Superior temporal gyrus (tissue), 1 donor: ENCODE data around the gene IRX4.
"Not testable (repeated sequence)": the region's sequence is repeated elsewhere in the genome, so short reads cannot be mapped to it uniquely, and the experiment has no call there.

Experiments
- DNase-seq: peaks from one replicate; pipeline ENCODE4 v3.0.0-alpha.2; 2016; ENCODE audit errors: extremely low spot score

The IRX4 gene

DNA sequence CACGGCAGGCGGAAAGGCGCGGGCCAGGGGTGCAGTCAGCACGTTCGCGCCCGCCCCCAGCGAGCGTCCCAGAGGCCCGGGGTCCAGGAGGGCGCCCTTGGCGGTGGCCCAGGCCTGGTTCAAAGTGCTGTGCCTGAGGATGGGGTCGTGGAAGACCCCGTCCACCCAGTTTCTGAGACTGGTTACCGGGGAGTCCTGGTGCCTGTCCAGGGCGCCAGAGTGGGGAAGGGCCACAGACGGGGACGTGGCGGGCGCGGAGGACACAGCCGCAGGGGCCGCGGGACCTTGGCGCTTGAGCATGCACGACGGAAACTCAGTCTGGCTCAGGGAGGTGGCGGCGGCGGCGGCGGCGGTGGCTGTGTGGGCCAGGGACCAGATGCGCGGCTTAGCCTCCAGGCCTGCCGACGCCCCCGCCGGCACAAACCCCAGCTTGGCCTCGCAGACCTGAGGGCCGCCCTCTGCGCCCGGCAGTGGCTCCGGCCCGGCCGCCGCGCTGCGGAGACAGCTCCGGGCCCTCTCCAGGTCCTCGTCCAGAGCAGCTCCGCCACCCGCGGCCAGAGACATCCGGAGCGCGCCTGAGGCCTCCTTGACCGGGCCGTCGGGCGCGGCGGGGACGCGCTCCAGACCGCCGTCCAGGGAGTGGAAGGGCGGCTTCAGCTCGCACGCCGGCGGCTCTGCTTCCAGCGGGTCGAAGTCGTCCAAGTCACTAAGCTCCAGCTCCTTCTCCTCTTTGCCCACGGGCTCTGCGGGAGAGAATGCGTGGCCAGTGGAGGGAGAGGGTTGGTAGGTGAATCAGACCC is 4.5 kb downstream of the IRX4 start:
- DNase-seq, result no peak

DNA sequence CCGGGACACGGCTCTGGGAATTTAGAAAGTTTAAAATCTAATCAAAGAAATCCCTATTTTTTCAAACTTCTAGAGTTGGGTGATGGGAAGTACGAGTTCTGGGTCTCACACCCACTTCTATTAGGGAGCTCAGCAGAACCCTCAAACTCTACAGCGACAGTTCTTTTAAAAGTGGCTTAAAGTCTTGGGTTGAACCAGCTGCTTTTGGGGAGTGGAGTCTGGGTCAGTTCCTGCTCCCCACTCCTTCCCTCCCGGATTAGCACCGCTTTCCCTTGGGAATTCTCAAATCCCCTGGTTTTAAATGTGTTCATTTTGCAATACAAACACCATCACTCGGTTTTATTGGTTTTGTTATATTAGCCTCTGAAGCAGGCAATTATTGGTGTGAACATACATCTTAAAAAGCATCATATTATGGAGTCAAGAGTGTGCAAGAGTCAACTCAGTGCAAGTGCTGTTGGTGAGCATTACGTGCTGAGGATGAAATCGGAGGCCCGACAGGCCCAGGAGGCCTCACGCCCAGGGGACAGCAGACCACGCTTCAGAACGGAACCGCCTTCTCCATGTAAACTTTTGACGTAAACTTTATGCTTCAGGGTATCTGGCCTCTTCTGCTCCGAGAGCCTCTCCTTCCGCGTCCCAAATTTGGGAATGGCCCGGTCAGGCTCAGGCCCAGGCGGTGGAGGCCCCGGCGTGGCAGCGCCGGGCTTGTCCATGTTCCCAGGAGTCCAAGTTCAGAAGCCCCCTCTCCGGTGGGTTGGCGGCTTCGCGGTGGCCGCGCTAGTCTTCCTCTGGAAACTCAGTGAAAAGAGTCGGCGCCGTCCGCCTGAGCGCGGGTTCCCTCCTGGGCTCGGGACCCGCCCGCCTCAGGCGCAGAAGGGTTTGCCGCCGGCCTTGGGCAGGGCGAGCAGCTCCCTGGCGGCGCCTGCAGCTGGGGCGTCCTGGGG is 5.3 kb downstream of the IRX4 start:
- DNase-seq, result no peak

DNA sequence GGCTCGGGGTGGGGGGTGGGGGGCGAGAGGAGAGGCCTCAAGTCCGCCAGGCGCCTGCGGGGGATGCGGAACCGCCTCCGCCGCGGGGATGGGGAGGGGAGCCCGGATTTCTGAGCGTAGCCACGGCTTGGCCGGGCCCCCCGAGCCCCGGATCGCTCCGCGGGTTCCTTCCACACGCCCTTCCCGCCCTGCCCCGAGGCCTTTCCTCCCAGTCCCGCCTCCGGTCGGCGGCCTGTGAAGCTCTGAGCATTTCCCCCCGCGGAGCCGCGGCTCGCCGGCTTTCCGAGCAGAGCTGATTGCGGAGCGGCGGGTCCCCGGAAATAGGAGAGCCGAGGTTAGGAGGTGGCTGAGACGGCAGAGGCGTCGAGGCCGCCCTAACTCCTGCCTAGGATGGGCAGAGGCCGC is 6.1 kb downstream of the IRX4 start:
- no peak for DNase-seq

DNA sequence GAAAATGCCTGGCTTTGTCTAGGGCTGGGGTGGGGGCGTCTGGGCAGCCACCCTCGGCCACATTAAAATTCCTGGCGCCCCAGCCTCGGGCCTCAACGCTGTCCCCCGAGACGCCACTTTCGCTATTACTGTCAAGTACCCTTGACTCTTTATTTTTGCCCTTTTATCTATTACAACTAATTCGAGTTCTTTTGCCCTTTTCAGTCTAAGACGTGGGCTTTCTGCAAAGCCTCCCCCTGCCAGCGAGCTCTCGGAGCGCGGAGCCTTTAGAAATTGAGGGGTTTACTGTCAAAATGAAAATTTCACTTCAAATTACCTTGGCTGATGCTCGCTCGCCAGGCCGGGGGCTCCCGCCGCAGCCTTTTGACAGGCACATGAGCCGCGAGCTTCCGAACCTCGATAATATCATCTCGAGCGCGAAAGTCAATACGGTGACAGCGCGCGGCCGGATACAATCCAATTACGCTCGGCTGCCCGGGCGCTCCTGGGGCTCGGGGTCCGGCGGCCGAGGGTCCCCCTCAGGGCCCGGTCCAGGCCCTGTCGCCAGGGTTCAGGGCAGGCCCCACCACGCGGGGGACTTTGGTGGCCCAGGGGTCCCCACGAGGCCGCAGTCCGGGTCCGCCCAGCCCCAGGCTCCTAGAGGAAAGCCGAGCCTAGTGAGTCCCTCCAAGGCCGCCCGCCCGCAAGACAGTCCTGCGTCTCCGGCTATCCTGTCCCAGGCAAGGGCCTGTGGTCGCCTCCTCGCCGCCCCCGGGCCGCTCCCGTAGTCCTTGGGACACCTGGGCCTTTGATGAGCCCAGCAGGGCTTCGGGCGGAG is 6.7 kb downstream of the IRX4 start:
- no peak for DNase-seq

DNA sequence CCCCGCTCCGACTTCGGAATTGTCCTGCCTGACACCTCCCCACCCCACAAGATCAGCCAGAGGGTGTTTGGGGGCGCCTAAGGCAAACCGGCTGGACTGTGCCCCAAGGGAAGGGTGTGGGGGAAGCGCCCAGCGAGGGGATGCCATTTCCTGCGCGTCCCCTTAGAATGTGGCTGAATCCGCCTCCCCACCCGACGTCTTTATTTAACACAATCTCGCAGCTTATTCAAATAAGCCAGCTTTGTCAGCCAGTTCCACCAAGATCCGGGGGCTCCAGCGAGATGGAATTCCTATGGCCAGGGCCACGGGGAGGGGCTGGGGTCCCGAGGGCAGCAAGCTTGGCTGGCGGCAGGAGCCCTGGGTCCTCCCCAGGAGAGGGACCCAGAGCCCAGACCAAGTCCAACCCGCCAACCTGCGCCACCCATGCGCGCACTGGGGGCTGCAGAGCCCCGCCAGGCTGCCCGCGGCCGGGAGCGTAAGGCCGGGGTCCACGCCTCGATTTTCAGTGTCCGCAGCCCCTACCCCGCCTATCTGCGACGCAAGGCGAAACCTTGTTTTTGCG is 7.4 kb downstream of the IRX4 start:
- DNase-seq, result no peak

DNA sequence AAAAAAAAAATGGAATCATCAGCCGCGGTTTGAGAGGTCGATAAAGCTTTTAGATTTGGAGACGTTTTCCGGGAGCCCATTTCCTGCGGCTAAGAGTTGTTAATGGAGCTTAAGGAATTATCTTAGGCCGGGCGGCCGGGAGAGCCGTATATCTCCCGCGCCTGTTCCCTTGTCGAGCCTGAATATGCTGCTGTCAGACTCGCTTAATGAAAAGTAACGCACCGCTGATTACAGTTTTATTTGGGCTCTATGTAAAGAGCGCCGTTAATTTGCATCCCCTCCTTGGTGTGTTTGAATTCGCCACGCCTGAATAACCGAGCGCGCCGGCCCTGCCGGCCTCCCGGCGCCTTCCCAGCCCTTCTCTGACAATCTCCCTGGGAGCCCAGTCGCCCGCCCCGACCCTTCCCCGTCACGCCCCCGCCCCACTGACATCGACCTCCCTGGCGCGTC is 7.9 kb downstream of the IRX4 start:
- no peak for DNase-seq

DNA sequence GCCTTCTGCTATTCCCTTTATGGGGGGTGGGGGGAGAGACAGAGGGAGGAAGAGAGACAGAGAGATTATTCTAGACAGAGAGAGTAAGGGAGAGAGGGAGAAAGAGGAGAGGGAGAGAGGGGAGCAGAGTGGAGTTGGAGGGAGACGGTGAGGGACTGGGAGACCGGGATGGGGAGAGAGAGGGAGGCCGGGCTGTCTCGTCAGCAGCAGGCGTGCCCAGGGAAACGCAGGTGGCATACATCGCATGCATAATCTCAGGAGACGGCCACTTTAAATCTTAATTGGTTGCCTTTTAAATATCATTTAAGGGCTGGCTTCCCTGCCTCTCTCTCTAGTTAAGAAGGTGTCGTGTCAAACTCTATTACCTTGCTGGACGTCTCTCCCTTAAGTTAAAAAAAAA is 8.4 kb downstream of the IRX4 start:
- no peak for DNase-seq

DNA sequence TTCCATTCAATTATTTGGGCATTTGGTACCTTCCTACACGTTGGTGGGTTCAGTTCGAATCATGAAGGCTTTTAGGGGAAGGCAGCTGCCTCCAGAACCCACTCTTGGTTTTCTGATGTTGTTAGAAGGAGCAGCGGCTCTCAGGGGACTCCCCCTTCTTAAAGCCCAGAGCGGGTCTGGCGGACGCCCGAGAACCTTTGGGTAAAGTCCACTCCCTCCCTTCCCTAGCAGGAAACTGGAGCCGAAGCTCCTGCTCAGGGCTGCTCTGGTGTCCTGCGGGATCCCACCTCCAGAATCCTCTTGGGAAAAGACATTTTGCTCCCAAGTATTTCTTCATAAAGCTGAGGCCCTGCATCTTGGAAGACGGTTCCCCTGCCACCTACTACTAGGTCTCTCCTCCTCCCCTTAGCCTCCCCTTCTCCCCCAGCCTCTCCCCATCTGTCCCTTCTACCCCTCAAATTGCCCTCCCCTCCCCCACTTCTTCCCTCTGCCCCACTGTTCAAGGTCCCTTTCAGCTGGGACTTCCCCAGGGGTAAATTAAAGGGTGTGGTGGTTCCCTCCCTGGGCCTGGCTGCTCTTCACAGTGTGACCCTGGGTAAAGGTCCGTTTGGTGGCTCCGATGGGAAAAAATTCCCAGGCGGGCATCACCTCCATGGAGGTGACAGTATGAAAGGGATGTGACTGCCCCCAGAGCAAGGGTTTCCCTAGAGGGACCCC is 9.3 kb downstream of the IRX4 start:
- DNase-seq, result no peak

DNA sequence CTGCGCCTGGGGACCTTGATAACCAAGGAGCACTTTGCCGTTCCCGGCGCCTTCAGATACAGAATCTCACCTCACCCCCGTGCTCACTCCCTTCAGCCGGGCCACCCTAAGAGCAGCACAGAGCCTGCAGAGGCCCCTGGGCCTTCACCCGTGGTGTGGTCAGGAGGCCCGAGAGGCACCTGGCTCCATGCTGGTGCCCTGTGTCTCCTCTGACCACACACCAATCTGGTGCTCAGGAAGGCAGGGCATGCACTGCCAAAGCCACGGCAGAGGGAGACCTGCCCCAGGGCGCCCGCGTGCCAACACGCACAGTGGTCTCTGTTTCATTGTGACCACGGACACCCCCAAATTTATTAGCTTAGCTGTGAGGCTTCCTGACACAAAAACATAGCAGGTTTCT is 11.3 kb downstream of the IRX4 start:
- DNase-seq, result no peak

DNA sequence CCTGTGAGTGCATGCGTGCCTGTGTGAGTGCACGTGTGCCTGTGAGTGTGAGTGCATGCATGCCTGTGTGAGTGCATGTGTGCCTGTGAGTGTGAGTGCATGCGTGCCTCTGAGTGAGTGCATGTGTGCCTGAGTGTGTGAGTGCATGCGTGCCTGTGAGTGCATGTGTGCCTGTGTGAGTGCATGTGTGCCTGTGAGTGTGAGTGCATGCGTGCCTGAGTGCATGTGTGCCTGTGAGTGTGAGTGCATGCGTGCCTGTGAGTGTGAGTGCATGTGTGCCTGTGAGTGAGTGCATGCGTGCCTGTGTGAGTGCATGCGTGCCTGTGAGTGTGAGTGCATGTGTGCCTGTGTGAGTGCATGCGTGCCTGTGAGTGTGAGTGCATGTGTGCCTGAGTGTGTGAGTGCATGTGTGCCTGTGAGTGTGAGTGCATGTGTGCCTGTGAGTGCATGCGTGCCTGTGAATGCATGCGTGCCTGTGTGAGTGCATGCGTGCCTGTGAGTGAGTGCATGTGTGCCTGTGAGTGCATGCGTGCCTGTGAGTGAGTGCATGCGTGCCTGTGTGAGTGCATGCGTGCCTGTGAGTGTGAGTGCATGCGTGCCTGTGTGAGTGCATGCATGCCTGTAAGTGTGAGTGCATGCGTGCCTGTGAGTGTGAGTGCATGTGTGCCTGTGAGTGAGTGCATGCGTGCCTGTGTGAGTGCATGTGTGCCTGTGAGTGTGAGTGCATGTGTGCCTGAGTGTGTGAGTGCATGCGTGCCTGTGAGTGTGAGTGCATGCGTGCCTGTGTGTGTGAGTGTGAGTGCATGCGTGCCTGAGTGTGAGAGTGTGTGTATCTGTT is 12.1 kb downstream of the IRX4 start:
- not testable (repeated sequence) for DNase-seq

DNA sequence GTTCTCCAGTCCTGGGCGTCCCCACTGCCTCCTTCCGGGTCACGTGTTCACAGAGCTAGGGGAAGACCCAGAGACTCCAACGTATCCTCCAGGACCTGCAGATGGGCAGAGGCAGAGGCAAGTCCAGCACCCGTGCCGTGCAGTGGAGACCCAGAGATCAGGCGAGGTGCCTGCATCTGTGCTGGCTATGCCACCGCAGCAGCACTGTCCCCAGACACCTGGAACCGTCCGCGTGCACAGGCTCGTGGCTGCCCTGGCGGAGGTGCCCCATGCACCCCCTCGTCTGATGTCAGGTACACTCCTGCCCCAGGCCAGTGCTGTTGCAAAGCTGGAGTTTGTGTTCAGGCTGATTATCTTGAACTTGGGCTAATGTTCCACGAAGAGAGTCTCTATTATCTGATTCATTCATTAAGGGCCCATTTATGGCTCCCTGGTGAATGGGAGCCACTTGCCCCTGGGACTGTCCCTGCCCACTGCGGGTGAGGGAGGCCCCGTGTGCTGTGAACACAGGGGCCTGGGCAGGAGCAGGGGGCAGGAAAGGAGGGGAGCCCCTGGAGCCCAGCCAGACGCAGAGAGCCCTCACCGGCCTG is 13.7 kb downstream of the IRX4 start:
- DNase-seq, result no peak

DNA sequence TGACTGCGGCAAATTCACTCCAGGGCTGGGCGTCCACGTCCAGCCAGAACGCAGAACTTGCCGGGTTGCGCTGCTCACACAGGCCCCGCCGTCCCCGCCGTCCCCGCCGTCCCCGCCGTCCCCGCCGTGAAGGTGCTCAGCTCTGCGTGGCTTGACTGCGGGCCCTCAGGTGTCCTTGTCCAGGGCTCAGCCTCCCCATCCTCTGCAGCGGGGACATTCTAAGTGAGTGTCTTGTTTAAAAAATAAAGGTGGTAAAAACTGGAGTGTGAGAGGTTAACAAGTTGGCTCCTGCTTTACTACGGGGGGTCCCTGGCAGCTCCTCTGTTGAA is 14.9 kb downstream of the IRX4 start:
- DNase-seq, result no peak

DNA sequence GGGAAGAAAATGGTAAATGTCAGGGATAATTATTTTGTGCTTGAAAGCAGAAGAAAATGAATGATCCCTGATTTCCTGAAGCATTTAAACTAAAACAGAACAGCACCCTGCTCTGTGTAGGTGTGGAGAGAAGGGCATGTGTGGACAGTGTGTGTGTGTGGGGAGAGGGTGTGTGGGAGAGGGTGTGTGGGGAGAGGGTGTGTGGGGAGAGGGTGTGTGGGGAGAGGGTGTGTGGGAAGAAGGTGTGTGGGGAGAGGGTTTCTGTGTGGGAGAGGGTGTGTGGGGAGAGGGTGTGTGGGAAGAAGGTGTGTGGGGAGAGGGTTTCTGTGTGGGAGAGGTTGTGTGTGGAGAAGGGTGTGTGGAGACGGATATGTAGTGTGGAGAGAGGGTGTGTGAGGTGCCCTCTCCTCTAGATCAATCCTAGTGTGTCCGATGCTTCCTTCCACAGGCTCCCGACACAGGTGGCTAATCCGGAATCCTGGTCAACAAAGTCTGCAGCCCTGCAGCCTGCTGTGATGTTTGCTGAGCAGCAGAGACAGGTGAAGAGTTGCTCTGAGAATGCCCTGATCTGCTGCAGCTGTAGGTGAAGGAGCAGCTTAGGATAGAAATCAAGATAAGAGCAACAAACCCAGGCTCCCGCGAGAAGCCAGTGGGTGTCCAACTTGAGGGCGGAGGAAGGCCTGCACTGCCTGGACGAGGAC is 15.5 kb downstream of the IRX4 start:
- DNase-seq, result no peak

DNA sequence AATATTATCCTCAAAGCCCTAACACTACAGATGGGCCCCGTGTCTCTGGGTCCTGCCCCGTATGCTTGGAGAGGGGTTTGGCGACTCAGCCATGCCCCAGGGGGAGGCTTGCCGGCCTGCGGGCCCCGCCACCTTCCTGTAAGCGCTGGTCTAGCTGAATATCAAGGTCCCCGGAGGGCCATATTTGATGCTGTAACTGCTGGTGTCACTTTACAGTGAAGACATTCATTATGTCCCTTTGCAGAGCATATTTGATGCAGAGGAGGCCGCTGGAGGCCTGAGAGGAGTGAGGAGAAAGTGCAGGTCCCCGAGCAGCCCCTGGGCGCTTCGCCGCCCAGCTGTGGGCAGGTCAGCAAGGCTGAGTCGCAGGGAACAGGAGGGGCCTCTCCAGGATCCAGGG is 16.8 kb downstream of the IRX4 start:
- no peak for DNase-seq

DNA sequence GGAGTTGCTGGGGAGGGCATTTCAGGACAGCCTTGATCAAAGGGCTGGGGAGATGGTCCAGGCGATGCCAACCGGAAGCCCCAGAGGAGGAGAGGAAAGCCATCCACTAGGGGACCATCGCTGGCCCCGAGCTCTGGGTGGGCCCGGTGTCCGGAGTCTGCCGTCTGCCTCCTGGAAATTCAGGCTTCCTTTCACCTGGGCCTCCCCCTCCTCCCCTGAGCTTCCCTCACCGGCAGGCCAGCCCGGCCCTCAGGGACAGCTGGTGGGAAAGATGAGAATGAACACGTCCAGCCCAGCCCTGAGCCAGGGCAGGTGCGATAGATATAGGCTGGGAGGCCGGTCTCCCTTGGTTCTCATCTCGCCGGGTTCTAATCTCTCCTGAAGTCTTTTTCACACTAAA is 17.2 kb downstream of the IRX4 start:
- DNase-seq, result no peak

DNA sequence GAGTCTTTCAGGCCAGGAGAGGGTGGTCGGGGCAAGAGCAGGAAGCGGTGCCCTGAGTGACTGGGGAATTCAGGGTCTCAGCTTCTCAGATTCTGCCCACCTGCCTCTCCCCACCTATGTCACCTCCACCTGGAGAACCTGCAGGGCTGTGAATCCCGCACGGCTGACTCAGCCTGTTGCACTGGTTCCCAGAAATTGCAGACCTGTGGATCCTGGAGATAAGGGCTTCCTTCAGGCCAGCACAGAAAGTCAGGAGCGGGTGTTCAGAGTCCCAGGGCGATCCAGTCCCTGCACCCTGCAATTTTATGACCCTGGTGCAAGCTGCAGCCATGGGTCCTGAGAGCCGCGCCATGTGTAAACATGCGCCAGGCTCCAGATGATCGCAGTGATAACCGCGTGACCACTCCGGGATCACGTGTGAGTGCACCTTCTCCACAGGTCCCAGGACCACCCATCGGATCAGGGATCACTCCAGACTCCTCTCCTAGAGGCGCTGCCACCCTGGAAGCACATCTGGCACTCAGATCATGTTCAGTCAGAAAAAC is 17.8 kb downstream of the IRX4 start:
- no peak for DNase-seq

DNA sequence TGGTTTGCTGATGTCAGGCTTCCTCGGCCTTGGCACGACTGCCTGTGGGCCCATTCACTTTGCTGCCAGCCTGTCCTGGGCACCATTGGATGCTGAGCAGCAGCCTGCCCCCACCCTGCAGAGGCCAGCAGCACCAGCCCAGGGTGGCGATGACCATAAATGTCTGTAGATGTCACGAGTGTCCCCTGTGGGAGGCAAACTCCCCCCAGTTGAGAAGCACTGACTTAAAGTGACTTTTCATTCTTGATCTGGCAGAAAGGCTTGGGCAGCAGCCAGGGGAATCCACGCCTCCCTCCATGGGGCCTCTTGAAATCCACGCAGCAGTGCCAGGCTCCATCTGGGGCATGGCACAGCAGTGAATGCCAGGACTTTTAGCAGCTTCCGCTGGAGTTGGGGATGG is 21.8 kb downstream of the IRX4 start:
- DNase-seq, result peak; percentile 21

DNA sequence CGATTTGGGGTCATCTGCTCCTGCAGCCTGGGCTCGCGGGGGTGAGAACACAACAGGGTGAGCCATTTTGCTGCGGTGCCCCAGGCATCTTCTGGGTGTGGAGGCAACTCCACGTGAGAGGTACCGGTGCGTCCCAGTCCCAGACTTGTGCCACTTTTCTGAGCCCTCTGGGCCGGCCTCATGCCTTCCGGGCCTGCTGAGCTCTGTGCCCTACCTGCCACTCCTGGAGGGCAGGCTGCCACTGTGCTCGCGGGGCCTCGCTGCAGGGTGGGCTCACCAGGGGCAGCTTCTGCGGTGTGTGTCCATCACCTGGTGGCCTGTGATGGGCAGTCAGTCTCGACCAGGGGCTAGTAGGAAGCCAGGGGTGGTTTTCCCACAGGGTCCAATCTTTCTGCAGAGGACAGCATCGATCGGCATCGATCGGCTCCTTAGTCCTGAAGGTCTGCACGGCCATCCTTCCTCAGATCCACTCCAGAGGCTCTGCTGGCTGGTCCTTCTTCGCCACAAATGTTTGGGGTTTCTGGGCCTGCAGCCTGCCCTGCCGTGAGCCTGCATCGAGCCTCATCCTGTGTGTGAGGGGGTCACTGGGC is 22.6 kb downstream of the IRX4 start:
- DNase-seq, result no peak

DNA sequence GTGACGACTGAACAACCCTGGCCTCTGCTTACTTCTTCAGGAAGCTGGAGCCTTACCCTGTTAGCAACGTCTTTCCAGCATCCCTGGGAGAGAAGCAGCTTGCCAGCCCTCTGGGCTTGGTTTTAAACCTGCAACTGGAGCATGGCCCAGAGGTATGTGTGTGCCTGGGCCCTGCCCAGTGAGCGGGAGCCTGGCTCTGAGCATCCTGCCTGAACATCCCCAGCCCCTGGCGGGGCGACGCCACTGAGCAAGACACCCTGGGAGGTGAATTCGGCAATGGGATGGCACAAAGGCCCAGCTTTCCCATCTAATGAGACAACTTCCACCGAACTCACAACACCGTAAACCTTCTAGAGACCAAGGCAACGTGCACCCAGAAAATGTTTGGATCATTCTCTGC is 23.6 kb downstream of the IRX4 start:
- DNase-seq, result no peak
